NCI-H2107 treated with DMSO at 0.1 percent for 48 hours (cell line): Measurements from ENCODE around the gene HYPK.
"Not testable (repeated sequence)": the region's sequence is repeated elsewhere in the genome, so short reads cannot be mapped to it uniquely, and the experiment has no call there.

Source experiments
- DNase-seq: peaks from one replicate; lab custom pipeline; 2025; ENCODE audit not compliant: unreplicated experiment; lab: John Stamatoyannopoulos, UW

The HYPK gene

GRCh38 chr15:43832485-43832884, 32.1 kb downstream of the HYPK start:
- DNase-seq, result not testable (repeated sequence)

- DNase-seq, result no peak
Observed at GRCh38 chr15:43845421-43845820, 45.0 kb downstream of the HYPK start.

DNA sequence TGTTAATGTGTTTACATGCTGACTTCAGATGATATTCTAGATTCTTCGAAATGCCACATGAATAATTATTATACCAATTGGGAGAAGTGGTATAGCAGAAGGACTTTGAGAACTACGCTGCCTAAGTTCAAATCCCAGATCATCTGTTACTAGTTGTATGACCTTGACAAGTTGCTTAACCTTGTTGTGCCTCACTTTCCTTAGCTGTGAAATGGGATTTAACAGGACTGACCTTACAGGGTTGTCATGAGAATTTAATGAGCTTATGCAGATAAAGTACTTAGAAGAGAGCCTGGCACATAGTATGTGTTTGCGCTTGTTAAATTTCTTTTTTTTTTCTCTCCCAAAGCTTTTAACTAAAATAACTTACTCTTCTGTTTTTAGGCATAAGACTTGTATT, 50.9 kb downstream of the HYPK start:
- no peak for DNase-seq

DNA sequence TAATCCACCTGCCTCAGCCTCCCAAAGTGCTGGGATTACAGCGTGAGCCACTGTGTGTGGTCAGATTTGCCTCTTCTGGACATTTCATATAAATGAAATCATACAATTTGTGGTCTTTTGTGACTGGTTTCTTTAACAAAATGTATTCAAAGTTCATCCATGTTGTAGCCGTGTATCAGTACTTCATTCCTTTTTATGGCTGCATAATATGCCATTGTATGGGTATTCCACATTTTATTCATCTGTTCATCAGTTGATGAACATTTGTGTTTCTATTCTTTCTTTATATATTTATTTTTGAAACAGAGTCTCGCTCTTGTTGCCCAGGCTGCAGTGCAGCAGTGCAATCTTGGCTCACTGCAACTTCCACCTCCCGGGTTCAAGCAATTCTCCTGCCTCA, 52.2 kb downstream of the HYPK start:
- no peak for DNase-seq
